Renal cortical epithelial cell (primary cell): Measurements from ENCODE around the gene MIEF1. TPM values are rescaled to one million over a fixed set of nuclear protein-coding genes. Genes with fewer than 3 reads are reported as not detected.

ENCODE experiments used
- DNase-seq: peaks from one replicate; pipeline ENCODE4 v3.0.0-alpha.2; 2011; ENCODE audit warnings: low read depth
- total RNA-seq: library from RNA; depleted of rRNA; stranded (reverse); fragments of >200 nt; gene quantifications from 2 replicates; pipeline ENCODE4 v1.2.3, GENCODE V29; 2014

Gene MIEF1
- 21.4 and 29.4 TPM in 2 replicates for total RNA-seq

GRCh38 chr22:39502109-39502788, at the start of gene MIEF1:
TSS of gene MIEF1 (plus strand) at chr22:39502290. CDS start at chr22:39511295, 9,005 bp downstream.
- peak; percentile 91 for DNase-seq

- DNase-seq = no peak
Measured at GRCh38 chr22:39452740-39453040, 49.4 kb upstream of the MIEF1 start.

- no peak for DNase-seq
Measured at GRCh38 chr22:39453765-39454378, 48.2 kb upstream of the MIEF1 start.

GRCh38 chr22:39454385-39454871, 47.7 kb upstream of the MIEF1 start:
- DNase-seq = peak; percentile 37

GRCh38 chr22:39456522-39457197, 45.4 kb upstream of the MIEF1 start, which contains the start of gene MGAT3:
TSS of gene MGAT3 (plus strand) at chr22:39457012. CDS start at chr22:39487348, 30,336 bp downstream.
- no peak for DNase-seq

- no peak for DNase-seq
Measured at GRCh38 chr22:39457198-39457555, 44.9 kb upstream of the MIEF1 start.

- DNase-seq = no peak
Measured at GRCh38 chr22:39457556-39458443, 44.3 kb upstream of the MIEF1 start.

GRCh38 chr22:39458444-39459083, 43.5 kb upstream of the MIEF1 start:
- DNase-seq = no peak

GRCh38 chr22:39459681-39460080, 42.4 kb upstream of the MIEF1 start:
- no peak for DNase-seq

GRCh38 chr22:39462443-39463221, 39.5 kb upstream of the MIEF1 start:
- no peak for DNase-seq

GRCh38 chr22:39463277-39463676, 38.8 kb upstream of the MIEF1 start:
- DNase-seq = no peak

- peak; percentile 76 for DNase-seq
Measured at GRCh38 chr22:39463931-39464390, 38.1 kb upstream of the MIEF1 start.

- no peak for DNase-seq
Measured at GRCh38 chr22:39466228-39467006, 35.7 kb upstream of the MIEF1 start.

GRCh38 chr22:39467390-39467895, 34.6 kb upstream of the MIEF1 start:
- no peak for DNase-seq

GRCh38 chr22:39468487-39469325, 33.4 kb upstream of the MIEF1 start:
- DNase-seq = no peak

GRCh38 chr22:39469326-39469680, 32.8 kb upstream of the MIEF1 start:
- DNase-seq = no peak

GRCh38 chr22:39469681-39470450, 32.2 kb upstream of the MIEF1 start:
- no peak for DNase-seq
